GM18520 (cell line): ENCODE measurements around the gene WWC2.

Experiments
- ATAC-seq: cut with Tn5 transposase; IDR thresholded peaks from one replicate; pipeline ENCODE4 v1.9.1; 2021; ENCODE audit not compliant: unreplicated experiment

The WWC2 gene

GRCh38 chr4:183254162-183254561 lies 155.1 kb downstream of the WWC2 start:
- ATAC-seq: no peak

- no peak for ATAC-seq
Measured at GRCh38 chr4:183255487-183255886, 156.4 kb downstream of the WWC2 start.

- ATAC-seq: no peak
Measured at GRCh38 chr4:183256343-183256742, 157.3 kb downstream of the WWC2 start.

- no peak for ATAC-seq
Measured at GRCh38 chr4:183256756-183257385, 157.8 kb downstream of the WWC2 start.

- no peak for ATAC-seq
Measured at GRCh38 chr4:183257808-183258207, 158.8 kb downstream of the WWC2 start.

GRCh38 chr4:183260491-183261151 lies 161.6 kb downstream of the WWC2 start:
- ATAC-seq: no peak

GRCh38 chr4:183261953-183262775 lies 163.1 kb downstream of the WWC2 start:
- ATAC-seq: peak; percentile 81

- ATAC-seq: no peak
Measured at GRCh38 chr4:183262776-183263100, 163.7 kb downstream of the WWC2 start.

- no peak for ATAC-seq
Measured at GRCh38 chr4:183263787-183264386, 164.8 kb downstream of the WWC2 start.

GRCh38 chr4:183264614-183265013 lies 165.6 kb downstream of the WWC2 start:
- ATAC-seq: no peak

- ATAC-seq: no peak
Measured at GRCh38 chr4:183266371-183266770, 167.3 kb downstream of the WWC2 start.

GRCh38 chr4:183268556-183268955 lies 169.5 kb downstream of the WWC2 start:
- no peak for ATAC-seq

GRCh38 chr4:183272384-183272783 lies 173.3 kb downstream of the WWC2 start:
- no peak for ATAC-seq

GRCh38 chr4:183276106-183276505 lies 177.0 kb downstream of the WWC2 start:
- no peak for ATAC-seq

GRCh38 chr4:183284258-183284785 lies 185.3 kb downstream of the WWC2 start:
- no peak for ATAC-seq

- no peak for ATAC-seq
Measured at GRCh38 chr4:183284965-183285364, 185.9 kb downstream of the WWC2 start.

- no peak for ATAC-seq
Measured at GRCh38 chr4:183285886-183286285, 186.8 kb downstream of the WWC2 start.

GRCh38 chr4:183286590-183287308 lies 187.7 kb downstream of the WWC2 start:
- no peak for ATAC-seq

- peak; percentile 40 for ATAC-seq
Measured at GRCh38 chr4:183287309-183287659, 188.2 kb downstream of the WWC2 start.

GRCh38 chr4:183287677-183288076 lies 188.6 kb downstream of the WWC2 start:
- ATAC-seq: peak; percentile 54

GRCh38 chr4:183288955-183289354 lies 189.9 kb downstream of the WWC2 start:
- ATAC-seq: no peak
